CD4-positive, alpha-beta T cell treated with Interleukin-4 for 1 hour (primary cell): ENCODE data around the gene PLIN5.

Experiments used
- DNase-seq, 2 donors: peaks; one replicate each; pipeline ENCODE4 v3.0.0-alpha.2; 2020 to 2022

PLIN5 gene

DNA sequence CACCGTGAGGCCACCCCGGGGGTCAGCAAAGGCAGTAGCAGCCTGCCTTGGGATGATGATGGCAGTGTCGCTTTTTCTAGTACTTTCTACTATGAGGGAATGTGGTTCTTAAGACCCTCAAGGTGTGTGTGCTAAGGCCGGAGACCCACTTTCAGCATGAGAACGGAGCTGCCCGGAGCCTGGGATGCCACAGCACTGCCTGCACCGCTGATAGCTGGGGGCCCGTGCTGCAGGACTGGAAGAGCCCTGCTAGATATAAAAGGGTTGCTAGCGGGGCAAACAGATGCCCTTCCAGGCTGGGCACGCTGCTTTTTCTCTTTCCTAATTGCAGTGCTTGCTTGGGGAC, 31.2 kb downstream of the PLIN5 start:
- no peak for DNase-seq

DNA sequence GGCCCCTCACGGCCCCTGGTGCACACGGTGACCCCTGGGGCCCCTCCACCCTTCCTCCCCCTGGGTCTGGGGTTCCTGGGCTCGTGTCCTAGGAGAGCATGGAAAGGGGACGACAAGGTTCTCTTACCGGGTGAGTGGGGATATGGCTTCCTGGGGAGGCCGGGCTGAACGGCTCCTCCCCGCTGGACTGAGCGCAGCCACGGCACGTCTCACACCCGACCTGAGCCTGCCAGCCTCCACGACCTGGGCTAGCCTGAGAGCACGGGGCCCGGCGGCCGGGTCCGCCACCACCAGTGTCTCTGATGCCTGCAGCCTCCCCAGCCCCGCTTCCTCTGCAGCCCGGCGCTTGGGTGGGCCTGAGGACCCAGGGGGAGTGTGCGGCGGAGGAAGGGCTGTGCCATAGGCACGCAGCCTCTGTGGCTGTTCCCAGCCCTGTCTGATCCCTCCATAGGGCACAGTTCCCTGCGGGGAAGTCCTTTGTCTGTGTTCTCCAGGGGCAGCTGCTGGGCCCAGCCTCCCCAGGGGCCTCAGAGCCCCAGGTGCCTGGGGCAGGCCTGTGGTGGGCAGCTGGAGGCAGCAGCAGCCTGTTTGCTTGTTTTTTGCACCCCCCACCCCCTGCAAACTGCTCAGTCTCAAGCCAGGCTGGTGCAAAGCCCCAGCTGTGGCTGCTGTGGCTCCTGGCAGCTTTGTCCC, 31.7 kb downstream of the PLIN5 start:
- no peak for DNase-seq

DNA sequence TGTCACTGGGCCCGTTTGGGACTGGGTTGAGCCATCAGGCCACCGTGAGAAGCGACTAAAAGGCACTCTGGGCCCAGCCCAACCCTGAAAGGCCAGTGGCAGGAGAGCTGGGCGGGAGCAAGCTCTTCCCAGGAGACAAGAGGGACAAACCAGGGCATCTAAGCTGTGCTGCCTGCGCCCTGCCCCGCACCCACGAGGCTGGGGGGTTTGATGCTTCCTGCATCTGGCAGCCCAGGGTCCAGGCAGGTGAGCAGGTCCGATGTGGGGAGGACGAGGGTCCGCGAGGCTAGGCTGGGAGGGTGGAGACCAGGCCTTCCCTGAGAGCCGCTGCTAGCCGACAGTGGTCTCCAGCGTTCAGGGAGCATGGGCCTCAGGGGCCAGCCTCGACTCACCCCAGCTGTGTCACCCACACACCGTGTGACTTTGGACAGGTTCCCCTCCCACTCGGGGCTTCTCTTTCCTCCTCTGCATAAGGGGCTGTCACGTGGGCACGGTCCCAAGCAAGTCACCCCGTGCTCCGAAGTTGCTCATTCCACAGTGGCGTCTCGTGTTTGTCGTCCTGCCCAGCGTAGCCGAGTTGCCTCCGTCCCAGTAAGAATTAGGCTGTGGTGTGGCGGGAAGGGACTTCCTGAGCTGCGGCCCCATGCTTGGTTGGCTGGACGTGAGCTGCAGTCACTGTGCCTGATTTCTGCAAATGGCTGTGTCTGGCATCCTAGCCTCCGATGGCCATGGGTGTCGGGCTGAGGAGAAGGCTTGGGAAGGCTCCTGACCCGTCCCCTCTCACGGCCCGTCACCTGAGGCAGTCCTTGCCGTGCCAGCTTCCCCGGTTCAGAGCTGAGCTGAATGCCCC, 32.5 kb downstream of the PLIN5 start:
- no peak for DNase-seq

DNA sequence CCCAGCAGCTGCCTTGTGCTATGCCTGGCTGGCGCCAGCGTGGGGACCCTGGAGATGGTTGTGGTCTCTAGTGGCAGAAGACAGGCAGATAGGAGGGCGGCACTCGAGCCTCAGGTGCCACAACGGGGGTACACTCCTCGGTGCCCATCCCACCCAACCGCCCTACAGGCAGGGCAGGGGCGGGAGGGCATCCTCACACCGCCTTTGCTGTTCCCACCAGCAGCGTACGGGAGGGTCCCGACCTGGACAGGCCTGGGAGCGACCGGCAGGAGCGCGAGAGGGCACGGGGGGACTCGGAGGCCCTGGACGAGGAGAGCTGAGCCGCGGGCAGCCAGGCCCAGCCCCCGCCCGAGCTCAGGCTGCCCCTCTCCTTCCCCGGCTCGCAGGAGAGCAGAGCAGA, 33.3 kb downstream of the PLIN5 start:
- DNase-seq = no peak

DNA sequence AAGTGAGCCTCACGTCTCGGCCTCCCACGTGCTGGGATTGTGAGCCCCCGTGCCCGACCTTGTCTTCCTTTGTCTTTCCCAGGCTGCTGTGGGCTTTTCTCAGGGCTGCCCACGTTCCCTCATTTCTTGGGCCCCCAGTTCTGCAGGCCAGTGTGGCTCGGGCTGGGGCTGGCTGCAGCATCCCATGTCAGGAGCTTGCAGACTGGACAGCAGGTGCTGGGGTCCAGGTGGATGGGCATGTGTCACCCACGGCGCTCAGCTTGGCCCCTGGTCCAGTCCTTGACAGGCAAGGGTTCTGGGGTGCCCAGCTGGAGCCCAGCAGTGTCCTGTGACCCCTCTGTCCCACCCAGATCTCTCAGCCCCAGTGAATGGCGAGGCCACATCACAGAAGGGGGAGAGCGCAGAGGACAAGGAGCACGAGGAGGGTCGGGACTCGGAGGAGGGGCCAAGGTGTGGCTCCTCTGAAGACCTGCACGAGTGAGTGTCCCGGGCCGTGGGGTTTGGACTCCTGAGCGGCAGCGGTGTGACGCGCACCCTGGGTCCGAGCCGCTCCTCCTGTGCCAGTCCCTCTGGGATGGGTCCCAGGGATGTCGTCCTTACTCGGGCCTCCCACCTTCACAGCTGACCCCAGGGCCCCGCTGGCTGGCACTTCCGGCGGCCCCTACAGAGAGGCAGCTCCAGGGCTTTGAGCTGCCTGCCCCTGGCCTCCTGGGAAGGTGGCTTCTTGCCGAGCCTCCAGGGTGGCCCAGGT, 34.0 kb downstream of the PLIN5 start:
- no peak for DNase-seq

DNA sequence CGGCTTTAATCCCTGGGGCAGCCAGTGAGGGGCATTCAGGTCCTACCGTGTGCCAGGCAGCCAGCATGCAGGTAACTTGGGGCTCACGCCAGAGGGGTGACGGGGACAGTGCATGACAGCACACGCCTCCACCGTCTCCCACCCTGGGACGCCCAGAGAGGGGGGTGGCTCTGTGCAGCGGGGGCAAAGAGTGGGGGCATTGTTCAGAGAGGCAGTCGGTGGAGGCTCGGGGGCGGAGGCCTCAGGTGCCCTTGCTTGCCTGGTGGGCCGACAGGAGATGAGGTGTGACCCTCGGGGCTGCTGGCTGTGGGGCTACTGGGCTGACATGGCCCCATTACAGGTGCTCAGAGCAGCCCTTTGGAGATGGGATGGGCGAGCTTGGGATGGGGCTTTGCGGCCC, 35.2 kb downstream of the PLIN5 start:
- no peak for DNase-seq

DNA sequence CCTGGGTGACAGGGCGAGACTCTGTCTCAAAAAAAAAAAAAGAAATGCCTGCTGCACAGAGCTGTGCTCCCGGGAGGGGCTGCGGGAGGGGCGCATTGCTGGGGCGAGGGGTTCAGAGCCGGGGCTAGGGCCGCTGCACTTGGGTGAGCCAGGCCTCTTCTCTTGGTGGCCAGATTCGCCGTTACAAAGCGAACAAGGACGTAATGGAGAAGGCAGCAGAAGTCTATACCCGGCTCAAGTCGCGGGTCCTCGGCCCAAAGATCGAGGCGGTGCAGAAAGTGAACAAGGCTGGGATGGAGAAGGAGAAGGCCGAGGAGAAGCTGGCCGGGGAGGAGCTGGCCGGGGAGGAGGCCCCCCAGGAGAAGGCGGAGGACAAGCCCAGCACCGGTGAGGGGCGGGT, 35.7 kb downstream of the PLIN5 start:
- no peak for DNase-seq

DNA sequence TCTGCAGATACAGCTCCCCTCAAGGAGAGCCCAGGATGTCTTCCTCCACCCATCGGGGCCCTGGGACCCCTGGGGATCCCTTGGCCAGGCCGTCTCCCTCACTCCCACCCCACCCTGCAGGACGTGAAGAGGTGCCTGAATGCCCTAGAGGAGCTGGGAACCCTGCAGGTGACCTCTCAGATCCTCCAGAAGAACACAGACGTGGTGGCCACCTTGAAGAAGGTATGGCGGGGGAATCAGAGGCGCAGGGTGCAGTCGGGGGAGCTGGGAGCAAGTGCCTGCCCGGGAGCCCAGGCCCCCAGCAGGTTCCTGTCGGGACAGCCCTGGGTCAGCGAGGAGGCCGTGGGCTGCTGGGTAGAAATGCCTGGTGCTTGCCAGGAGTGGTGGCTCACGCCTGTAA, 36.3 kb downstream of the PLIN5 start:
- DNase-seq = no peak

DNA sequence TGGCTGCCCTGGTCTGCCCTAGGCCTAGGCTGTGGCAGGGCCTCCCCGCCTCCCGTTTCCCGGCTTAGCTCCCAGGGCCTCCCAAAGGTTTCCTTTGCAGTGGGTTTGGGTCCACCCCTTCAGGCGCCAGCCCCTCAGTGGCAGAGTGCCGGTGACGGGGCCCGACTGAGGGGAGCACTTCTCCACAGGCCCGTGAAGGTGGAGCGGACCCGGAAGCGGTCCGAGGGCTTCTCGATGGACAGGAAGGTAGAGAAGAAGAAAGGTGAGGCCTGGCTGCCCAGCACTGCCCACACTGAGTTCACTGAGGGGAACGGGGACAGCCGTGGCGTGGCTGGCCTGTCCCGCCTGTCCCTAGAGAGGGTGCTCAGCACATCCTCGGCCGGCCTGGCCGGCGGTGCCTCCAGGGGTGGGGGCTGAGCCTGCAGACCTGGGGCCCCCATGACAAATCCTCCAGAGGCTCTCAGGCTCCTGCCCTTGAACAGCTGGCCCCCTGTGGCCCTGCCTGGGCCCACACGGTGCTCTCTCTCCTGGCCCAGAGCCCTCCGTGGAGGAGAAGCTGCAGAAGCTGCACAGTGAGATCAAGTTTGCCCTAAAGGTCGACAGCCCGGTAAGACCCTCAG, 37.1 kb downstream of the PLIN5 start:
- no peak for DNase-seq

DNA sequence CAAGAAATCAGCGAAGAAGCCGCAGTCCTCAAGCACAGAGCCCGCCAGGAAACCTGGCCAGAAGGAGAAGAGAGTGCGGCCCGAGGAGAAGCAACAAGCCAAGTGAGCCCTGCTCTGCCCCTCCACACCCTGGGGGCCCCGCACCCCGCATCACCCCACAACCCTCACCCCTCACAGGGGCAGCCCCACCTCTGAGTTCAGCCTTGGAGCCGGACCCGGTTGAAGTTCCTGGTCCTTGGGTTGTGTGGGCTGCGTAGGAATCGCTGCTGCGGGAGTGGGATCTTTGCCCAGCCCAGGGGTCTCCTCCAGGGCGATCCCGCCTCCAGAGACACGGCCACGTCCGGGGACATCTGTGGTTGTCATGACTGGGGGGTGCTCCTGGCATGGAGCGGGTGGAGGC, 38.7 kb downstream of the PLIN5 start:
- DNase-seq = no peak

DNA sequence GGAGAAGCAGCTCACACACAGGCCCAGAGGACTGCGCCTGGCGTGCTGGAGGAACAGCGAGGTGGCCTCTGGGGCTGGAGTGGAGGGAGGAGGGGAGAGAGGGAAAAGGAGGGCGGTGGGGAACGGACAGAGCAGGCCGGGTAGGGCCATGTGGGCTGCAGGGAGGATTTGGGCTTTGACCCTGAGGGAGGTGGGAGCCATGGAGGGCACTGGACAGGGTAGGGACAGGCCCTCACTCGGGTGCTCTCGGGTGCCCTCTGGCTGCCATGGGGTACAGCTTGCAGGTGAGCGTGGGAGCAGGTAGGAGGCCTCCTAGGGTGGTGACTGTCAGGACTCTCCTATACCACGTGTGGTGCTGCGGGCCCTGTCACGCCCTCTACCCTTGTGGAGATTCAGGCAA, 39.6 kb downstream of the PLIN5 start:
- no peak for DNase-seq

DNA sequence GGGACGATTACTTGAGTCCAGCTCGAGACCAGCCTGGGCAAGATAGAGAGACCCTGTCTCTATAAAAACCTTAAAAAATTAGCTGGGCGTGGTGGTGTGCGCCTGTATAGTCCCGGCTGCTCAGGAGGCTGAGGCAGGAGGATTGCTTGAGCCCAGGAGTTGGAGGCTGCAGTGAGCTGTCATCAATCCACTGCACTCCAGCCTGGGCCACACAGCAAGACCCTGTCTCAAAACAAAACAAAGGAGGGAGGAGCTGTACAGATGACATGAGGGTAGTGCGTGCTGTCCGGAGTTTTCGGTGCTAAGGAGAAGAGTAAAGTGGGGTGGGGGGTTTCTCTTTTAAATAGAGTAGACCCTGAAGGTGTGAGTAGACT, 40.3 kb downstream of the PLIN5 start:
- DNase-seq = no peak

DNA sequence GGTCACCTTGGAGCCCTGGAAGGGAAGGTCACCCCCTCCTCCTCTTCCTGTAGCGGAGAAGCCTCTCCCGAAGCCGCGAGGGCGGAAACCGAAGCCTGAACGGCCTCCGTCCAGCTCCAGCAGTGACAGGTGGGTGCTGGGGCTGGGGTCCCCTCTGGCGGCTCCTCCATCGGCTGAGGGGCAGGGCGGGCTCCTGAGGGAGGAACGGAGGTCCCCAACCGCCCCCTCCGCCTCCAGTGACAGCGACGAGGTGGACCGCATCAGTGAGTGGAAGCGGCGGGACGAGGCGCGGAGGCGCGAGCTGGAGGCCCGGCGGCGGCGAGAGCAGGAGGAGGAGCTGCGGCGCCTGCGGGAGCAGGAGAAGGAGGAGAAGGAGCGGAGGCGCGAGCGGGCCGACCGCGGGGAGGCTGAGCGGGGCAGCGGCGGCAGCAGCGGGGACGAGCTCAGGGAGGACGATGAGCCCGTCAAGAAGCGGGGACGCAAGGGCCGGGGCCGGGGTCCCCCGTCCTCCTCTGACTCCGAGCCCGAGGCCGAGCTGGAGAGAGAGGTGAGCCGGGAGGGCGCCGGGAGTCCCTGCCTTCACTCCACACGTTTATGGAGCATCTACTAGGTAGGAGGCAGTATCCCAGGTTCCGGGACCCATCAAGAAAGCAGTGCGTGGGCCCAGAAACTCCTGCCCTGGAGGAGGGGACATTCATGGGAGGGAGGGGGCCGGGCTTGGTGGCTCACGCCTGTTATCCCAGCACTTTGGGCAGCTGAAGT, 40.9 kb downstream of the PLIN5 start:
- DNase-seq = no peak

DNA sequence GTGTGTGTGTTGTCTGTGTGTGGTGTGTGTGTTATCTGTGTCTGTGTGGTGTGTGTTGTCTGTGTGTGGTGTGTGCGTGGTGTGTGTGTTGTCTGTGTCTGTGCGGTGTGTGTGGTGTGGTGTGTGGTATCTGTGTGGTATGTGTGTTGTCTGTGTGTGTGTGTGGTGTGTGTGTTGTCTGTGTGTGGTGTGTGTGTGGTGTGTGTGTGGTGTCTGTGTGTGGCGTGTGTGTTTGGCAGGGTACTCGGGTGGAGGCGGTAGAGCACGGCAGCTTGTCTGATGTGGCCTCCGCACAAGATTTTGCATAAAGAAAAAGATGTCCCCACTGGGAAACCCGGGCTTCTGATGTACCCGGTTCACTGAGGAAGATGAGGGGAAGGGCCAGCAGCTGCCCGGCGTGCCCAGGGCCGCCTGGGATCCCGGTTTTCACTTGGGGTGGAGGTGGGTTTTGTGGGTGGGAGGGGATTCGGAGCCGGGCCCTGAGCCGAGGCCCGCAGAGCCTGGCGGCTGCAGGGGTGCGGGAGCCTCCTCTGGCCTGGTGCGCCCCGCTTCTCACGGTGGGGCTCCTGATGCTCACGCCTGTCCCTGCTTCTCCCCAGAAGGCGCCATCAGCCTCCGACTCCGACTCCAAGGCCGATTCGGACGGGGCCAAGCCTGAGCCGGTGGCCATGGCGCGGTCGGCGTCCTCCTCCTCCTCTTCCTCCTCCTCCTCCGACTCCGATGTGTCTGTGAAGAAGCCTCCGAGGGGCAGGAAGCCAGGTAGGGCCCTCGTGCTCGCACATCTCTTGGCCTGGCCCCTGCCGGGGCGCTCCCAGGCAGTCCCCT, 41.7 kb downstream of the PLIN5 start:
- DNase-seq = no peak

DNA sequence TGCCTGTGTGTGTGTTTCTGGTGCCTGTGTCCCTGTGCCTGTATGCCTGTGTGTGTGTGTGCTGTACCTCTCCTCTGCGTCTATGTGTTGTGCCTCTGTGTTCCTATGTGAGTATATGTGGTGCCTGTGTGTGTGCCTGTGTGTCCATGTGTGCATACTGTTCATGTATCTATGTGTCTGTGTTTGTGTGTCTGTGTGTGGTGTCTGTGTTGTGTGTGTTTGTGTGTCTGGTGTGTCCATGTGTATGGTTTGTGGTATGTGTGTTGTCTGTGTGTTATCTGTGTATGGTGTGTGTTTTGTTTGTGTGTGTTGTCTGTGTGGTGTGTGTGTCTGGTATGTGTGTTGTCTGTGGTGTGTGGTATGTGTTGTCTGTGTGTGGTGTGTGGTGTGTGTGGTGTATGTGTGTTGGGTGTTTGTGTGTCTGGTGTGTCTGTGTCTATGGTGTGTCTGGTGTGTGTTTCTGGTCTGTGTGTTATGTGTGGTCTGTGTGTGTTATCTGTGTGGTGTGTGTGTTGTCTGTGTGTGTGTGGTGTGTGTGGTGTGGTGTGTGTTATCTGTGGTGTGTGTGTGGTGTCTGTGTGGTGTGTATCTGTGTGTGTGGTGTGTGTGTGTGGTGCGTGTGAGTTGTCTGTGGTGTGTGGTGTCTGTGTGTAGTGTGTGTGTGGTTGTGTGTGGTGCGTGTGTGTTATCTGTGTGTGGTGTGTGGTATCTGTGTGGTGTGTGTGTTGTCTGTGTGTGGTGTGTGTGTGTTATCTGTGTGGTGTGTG, 42.5 kb downstream of the PLIN5 start:
- no peak for DNase-seq

DNA sequence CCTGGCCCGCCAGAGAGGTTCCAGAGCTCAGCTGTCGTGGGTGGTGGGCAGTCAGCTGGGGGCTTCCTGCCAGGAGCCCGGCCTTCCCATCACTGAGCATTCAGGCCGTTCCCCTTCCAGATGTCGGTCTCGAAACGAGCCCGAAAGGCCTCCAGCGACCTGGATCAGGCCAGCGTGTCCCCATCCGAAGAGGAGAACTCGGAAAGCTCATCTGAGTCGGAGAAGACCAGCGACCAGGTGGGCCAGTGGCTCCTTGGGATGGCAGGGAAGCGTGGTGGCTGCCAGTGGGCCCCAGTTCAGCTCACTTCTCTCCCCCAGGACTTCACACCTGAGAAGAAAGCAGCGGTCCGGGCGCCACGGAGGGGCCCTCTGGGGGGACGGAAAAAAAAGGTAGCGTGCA, 43.6 kb downstream of the PLIN5 start:
- no peak for DNase-seq

DNA sequence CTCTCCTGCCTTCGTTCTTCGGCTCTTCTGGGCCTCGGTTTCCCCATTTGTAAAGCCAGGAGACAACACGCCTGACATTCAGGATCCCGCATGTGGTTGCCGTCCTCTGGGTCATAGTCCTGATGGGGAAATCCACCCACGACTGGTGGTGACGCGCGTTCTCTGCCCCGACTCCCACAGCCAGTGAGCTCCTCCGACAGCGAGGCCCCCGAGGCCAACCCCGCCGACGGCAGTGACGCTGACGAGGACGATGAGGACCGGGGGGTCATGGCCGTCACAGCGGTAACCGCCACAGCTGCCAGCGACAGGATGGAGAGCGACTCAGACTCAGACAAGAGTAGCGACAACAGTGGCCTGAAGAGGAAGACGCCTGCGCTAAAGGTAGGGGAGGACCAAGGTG, 46.5 kb downstream of the PLIN5 start:
- DNase-seq = no peak

DNA sequence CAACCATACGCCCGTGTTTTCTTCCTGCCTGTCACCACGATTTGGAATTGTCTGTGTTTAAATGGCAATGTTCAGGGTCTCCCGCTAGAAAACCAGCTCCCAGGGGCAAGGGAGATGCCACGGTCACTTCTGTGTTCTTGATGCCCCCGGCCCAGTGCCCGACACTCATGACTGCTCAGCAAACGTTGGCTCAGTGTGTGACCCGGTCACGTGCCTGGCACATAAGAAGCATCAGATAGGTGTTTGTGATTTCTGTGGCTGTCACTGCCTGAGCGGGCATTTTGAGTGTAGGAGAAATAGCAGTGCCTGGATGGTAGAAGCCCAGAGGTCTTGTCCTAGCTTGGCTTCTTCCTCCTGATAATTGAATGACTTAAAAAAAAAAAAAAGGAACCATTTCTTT, 47.5 kb downstream of the PLIN5 start:
- DNase-seq = no peak

DNA sequence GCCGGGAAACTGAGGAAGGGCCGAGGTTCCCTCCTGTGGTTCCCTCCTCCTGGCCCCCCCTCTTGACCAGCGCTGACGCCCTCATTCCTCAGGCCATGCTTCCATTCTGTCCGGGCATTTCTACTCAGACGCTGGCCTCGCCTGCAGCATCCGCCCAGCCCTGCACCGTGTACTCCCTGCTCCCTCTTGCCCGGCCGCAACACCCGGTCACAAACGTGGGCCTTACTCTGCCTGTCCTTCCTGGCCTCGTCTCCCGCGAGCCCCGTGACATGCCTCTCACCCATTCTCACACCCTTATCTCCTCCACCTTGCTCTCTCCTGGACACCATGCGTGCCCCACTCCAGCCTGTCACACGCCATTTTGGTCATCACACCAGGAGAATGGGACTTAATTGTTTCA, 51.6 kb downstream of the PLIN5 start:
- no peak for DNase-seq

DNA sequence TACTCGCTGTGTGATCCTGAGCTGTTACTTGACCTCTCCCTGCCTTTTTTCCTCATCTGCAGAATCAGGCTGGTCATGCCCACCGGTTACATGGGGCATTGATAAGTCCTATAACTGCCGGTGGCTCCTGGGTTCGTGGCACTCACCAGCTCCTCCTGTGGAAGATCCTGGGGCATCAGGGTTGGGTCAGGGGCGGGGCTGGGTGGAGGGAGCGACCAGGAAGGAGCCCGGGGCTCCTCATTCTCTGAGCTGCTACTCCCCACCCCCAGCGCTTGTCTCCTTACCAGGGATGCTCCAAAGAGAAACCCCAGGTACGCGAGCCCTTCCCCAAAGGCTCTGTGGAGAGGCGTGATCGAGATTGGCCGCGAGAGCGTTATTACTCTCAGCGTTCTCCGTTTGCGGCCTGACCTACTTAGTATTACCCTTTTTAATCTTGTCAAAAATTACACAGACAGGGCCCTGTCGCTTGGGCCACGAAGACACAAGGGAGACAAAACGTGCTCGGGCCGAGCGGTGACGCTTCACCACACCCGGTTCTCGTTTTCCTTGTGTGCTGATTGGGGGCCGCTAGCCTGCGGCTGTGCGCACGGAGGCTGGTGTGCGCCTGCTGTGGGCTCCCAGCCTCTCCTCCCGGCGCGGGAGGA, 52.2 kb downstream of the PLIN5 start:
- DNase-seq = no peak
